Panc1 (cell line): ENCODE measurements around the gene CDRT4. TPM values are rescaled to one million over a fixed set of nuclear protein-coding genes. Genes with fewer than 3 reads are reported as not detected.

ENCODE experiments used
- ATAC-seq: fragments of 200-7000 bp; cut with Tn5 transposase; 2 replicates; pipeline ENCODE4 v1.9.1; 2020; ENCODE audit warnings: mild to moderate bottlenecking, moderate library complexity
- BruUV-seq: library from RNA; stranded (reverse); fragments of 400-500 nt; replicated peaks from 2 replicates; lab custom pipeline; 2021; lab: Mats Ljungman, UMichigan
- CTCF ChIA-PET: fragments of 300-600 bp; sonication (Branson Sonifier 250); formaldehyde crosslinking; loops from one replicate; lab custom pipeline; 2022; ENCODE audit warnings: antibody characterized with exemption; lab: Charles Lee
- POLR2A ChIA-PET: fragments of 300-600 bp; sonication (Branson Sonifier 250); formaldehyde crosslinking; loops from one replicate; lab custom pipeline; 2022; ENCODE audit warnings: antibody characterized with exemption; lab: Charles Lee
- DNase-seq: peaks from one replicate; pipeline ENCODE4 v3.0.0-alpha.2; 2010; ENCODE audit warnings: low read depth, low spot score
- H3K27ac ChIP-seq: 2 replicates; pipeline ENCODE4 v1.5.1; 2011; ENCODE audit warnings: mild to moderate bottlenecking, low read length, inconsistent platforms
- H3K27me3 ChIP-seq: fragments of 200-500 bp; sonication (Bioruptor generic); 2 replicates; pipeline ENCODE4 v1.6.0; 2014; ENCODE audit warnings: low read length, inconsistent platforms; ENCODE audit not compliant: control insufficient read depth, insufficient read depth
- H3K36me3 ChIP-seq: fragments of 200-500 bp; sonication (Bioruptor generic); 2 replicates; pipeline ENCODE4 v1.5.1; 2014; ENCODE audit warnings: inconsistent platforms, mild to moderate bottlenecking, low read length, moderate library complexity; ENCODE audit not compliant: control insufficient read depth, insufficient read depth
- H3K4me1 ChIP-seq: 2 replicates; pipeline ENCODE4 v1.5.1; 2011; ENCODE audit warnings: inconsistent platforms, mild to moderate bottlenecking, low read length, moderate library complexity; ENCODE audit not compliant: control insufficient read depth, insufficient read depth
- H3K4me3 ChIP-seq, 2 experiments: 2 replicates each; pipeline ENCODE4 v1.5.1; 2011 to 2012; ENCODE audit warnings: low read depth in 2 of 2, low read length in 2 of 2, mild to moderate bottlenecking in 2 of 2, inconsistent platforms in 1 of 2, moderate library complexity in 1 of 2
- H3K9me3 ChIP-seq: fragments of 200-500 bp; sonication (Bioruptor generic); 2 replicates; pipeline ENCODE4 v1.5.1; 2014; ENCODE audit warnings: low read depth, mild to moderate bottlenecking, inconsistent platforms, low read length, moderate library complexity; ENCODE audit not compliant: control insufficient read depth, insufficient read depth
- POLR2AphosphoS5 ChIP-seq: IDR thresholded peaks from 2 replicates; pipeline ENCODE4 v1.6.1; 2012; ENCODE audit warnings: mild to moderate bottlenecking, low read depth, low read length, moderate library complexity
- SIN3A ChIP-seq: IDR thresholded peaks from 2 replicates; pipeline ENCODE4 v1.6.1; 2012; ENCODE audit warnings: low read depth, mild to moderate bottlenecking, low read length, moderate library complexity, borderline replicate concordance; ENCODE audit not compliant: insufficient read depth
- TCF7L2 ChIP-seq: IDR thresholded peaks from 2 replicates; pipeline ENCODE4 v1.6.1; 2011; ENCODE audit warnings: mild to moderate bottlenecking, low read depth, low read length, inconsistent platforms
- in situ Hi-C: cut with HindIII; loops from 2 replicates; pipeline ENCODE4 v1.10.0; 2016; ENCODE audit warnings: low sequenced_read_pairs, low pct_unique_long_range_greater_than_20kb
- intact Hi-C: fragments of 100-400 bp; cut with micrococcal nuclease; formaldehyde crosslinking; loops from one replicate; pipeline ENCODE4 v1.10.0; 2022; ENCODE audit not compliant: unreplicated experiment
- total RNA-seq: library from RNA; stranded (reverse); gene quantifications from one replicate; pipeline ENCODE4 v1.2.1, GENCODE V29; 2021; ENCODE audit not compliant: unreplicated experiment
- TF ChIP-seq, protein P1 (sequence below): fragments of 450-650 bp; IDR thresholded peaks from 2 replicates; pipeline ENCODE4 v1.5.1; 2017; ENCODE audit warnings: mild to moderate bottlenecking
- TF ChIP-seq, protein P2 (sequence below), 2 experiments: IDR thresholded peaks; 2 replicates each; pipeline ENCODE4 v1.6.1; 2011 to 2012; ENCODE audit warnings: low read depth in 2 of 2, control low read depth in 1 of 2, low read length in 1 of 2, mild to moderate bottlenecking in 1 of 2, moderate library complexity in 1 of 2; ENCODE audit not compliant: insufficient read depth in 1 of 2

Gene CDRT4
- total RNA-seq, 1 experiment from 2014 or later = 2.8 TPM

DNA sequence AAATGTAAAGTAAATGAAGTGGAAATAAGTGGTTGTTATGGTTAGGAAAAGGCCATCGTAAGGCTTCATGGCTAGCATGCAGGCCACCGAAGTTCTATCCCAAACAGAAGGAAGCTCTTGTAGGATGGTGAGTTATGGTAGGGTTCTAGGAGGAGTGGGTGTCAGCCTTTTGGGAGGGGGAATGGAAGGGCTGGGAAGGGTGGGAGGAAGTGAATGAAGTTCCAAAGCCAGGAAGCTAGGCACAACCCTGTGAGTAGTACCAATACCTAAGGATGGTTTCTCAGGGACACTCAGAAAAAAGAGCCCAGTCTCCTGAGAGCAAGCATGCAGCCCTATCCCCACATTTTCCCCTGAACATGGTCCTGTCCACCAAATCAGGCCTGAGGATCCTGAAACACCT lies 36.3 kb upstream of the CDRT4 start:
- Histone ChIP-seq H3K9me3 (no peaks in the 10 kb centered on the region), H3K36me3 (no peaks in the 10 kb centered on the region), H3K27me3 (no peaks in the 10 kb centered on the region), H3K4me1 (peaks cover 4% of the 10 kb centered on the region; the same call in 1 of the 2 replicates), H3K27ac (no peak overlapping the region), H3K4me3 (no peak overlapping the region)
- ChIA-PET POLR2A (no interaction called here), CTCF (interaction anchor here (1.3 kb wide), 1 partner anchor 40 kb away, joined by 3 read pairs; no protein-coding TSS in a partner anchor)
- intact Hi-C loops = loop anchor here (2.0 kb wide), 1 partner anchor 243 kb away; no protein-coding TSS in a partner anchor
- BruUV-seq = no TSS peak
- in situ Hi-C loops = no loop called here
- ATAC-seq (no peak), DNase-seq (no peak)
- TF ChIP-seq, protein P1, sequence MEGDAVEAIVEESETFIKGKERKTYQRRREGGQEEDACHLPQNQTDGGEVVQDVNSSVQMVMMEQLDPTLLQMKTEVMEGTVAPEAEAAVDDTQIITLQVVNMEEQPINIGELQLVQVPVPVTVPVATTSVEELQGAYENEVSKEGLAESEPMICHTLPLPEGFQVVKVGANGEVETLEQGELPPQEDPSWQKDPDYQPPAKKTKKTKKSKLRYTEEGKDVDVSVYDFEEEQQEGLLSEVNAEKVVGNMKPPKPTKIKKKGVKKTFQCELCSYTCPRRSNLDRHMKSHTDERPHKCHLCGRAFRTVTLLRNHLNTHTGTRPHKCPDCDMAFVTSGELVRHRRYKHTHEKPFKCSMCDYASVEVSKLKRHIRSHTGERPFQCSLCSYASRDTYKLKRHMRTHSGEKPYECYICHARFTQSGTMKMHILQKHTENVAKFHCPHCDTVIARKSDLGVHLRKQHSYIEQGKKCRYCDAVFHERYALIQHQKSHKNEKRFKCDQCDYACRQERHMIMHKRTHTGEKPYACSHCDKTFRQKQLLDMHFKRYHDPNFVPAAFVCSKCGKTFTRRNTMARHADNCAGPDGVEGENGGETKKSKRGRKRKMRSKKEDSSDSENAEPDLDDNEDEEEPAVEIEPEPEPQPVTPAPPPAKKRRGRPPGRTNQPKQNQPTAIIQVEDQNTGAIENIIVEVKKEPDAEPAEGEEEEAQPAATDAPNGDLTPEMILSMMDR = no peak
- TF ChIP-seq TCF7L2 (no peak), SIN3A (no peak), POLR2AphosphoS5 (no peak)
- TF ChIP-seq, protein P2, sequence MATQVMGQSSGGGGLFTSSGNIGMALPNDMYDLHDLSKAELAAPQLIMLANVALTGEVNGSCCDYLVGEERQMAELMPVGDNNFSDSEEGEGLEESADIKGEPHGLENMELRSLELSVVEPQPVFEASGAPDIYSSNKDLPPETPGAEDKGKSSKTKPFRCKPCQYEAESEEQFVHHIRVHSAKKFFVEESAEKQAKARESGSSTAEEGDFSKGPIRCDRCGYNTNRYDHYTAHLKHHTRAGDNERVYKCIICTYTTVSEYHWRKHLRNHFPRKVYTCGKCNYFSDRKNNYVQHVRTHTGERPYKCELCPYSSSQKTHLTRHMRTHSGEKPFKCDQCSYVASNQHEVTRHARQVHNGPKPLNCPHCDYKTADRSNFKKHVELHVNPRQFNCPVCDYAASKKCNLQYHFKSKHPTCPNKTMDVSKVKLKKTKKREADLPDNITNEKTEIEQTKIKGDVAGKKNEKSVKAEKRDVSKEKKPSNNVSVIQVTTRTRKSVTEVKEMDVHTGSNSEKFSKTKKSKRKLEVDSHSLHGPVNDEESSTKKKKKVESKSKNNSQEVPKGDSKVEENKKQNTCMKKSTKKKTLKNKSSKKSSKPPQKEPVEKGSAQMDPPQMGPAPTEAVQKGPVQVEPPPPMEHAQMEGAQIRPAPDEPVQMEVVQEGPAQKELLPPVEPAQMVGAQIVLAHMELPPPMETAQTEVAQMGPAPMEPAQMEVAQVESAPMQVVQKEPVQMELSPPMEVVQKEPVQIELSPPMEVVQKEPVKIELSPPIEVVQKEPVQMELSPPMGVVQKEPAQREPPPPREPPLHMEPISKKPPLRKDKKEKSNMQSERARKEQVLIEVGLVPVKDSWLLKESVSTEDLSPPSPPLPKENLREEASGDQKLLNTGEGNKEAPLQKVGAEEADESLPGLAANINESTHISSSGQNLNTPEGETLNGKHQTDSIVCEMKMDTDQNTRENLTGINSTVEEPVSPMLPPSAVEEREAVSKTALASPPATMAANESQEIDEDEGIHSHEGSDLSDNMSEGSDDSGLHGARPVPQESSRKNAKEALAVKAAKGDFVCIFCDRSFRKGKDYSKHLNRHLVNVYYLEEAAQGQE (IDR thresholded peaks at IDR 0.05; ENCODE audit: insufficient read depth in 1 of 2, low read depth in 2 of 2, low read length in 1 of 2) = no peak

DNA sequence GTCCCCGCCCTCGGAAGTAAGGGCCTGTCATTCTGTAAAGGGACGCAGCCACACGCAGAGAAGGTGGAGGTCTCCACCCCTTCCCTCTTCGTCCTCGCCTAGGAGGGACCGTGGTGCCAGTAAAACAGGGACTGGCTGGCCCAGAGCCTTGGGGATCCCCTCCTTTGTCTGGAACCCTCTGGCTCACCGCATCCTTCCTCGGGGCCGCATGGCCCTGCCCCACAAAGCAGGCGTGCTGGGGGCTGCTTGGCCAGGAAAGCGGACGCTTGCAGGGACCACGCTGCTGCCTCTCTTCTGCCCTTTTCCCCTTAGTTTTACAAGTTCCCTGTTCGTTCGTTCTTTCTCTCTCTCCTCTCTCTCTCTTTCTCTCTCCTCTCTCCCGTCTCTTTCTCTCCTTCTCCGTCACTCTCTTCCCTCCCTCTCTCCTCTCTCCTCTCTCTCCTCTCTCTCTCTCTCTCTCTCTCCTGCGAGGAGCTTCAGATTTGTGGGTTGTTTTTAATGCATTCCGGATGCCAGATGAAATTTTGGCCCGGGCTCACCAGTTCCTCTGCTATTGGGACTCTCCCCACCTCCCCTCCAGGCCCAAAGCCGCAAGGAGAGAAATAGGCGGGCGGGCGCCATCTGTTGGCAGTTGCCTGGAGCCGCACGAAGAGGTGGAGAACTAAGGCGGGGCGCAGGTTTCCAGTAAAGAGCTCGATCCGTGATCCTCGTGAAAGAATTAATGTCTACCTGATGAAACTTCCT lies 35.1 kb upstream of the CDRT4 start:
- TF ChIP-seq SIN3A = no peak
- TF ChIP-seq, protein P1 = peak; percentile 95
- peak; percentile 95 for ATAC-seq
- intact Hi-C loops (loop anchor here (2.0 kb wide), 1 partner anchor 242 kb away; no protein-coding TSS in a partner anchor), in situ Hi-C loops (no loop called here)
- Histone ChIP-seq H3K27me3 (no peaks in the 10 kb centered on the region), H3K27ac (no peak overlapping the region), H3K36me3 (no peaks in the 10 kb centered on the region), H3K4me3 (no peak overlapping the region), H3K9me3 (no peaks in the 10 kb centered on the region), H3K4me1 (peaks cover 4% of the 10 kb centered on the region; the same call in 1 of the 2 replicates)
- POLR2A ChIA-PET = interaction anchor here (0.7 kb wide), 2 partner anchors 162 to 472 kb away, joined by 4 read pairs; no protein-coding TSS in a partner anchor
- CTCF ChIA-PET = interaction anchor here (0.6 to 1.3 kb wide), 12 partner anchors 13 to 1159 kb away, joined by 3 to 9 read pairs (median 4); no protein-coding TSS in a partner anchor
- no peak for DNase-seq
- BruUV-seq = no TSS peak
